PFSK-1 (cell line): Measurements from ENCODE around the gene BRI3.

Source experiments
- POLR2AphosphoS5 ChIP-seq: IDR thresholded peaks from 2 replicates; pipeline ENCODE4 v1.6.1; 2012; ENCODE audit warnings: low read depth, mild to moderate bottlenecking, control low read depth, low read length, moderate library complexity
- SIN3A ChIP-seq: IDR thresholded peaks from 2 replicates; pipeline ENCODE4 v1.6.1; 2012; ENCODE audit warnings: mild to moderate bottlenecking, low read length, moderate library complexity, borderline replicate concordance; ENCODE audit not compliant: insufficient read depth

DNA sequence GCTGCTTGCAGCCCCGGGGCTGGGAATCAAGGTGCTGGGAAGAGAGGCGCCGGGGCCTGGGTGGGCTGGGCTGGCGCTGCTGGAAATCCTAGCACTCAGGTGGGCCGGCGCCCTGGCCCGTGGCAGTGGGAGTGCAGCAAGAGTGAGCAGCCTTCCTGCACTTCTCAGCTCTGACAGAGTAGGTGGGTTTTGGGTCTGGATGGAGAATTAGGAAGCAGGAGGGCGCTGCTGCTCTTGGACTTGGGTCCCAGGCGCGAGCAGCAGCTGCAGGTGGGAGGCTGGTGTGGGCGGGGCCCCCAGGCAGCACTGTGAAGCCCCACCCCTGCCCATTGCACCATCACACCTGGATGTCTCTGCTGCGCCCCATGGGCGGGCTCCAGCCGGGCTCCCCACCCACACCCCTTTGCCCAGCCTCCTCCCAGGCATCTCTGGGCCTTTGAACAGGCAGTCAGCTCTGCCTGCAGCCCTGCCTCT lies 6.0 kb downstream of the BRI3 start:
- TF ChIP-seq POLR2AphosphoS5 (no peak), SIN3A (no peak)
